Ishikawa (cell line): ENCODE data around the gene SYNDIG1.

Experiments used
- CEBPB ChIP-seq: IDR thresholded peaks from 2 replicates; pipeline ENCODE4 v1.6.1; 2012
- CREB1 ChIP-seq: IDR thresholded peaks from 2 replicates; pipeline ENCODE4 v1.6.1; 2012; ENCODE audit warnings: low read depth
- EGR1 ChIP-seq: IDR thresholded peaks from 2 replicates; pipeline ENCODE4 v1.6.1; 2012
- EP300 ChIP-seq: IDR thresholded peaks from 2 replicates; pipeline ENCODE4 v1.6.1; 2012; ENCODE audit warnings: borderline replicate concordance
- FOXM1 ChIP-seq: IDR thresholded peaks from 2 replicates; pipeline ENCODE4 v1.6.1; 2012; ENCODE audit warnings: low read depth, borderline replicate concordance
- NFIC ChIP-seq: IDR thresholded peaks from 2 replicates; pipeline ENCODE4 v1.6.1; 2012
- RAD21 ChIP-seq: IDR thresholded peaks from 2 replicates; pipeline ENCODE4 v1.6.1; 2012; ENCODE audit warnings: low read depth
- TAF1 ChIP-seq: IDR thresholded peaks from 2 replicates; pipeline ENCODE4 v1.6.1; 2012; ENCODE audit warnings: low read depth, mild to moderate bottlenecking
- TCF12 ChIP-seq: IDR thresholded peaks from 2 replicates; pipeline ENCODE4 v1.6.1; 2012; ENCODE audit warnings: low read depth
- TEAD4 ChIP-seq: IDR thresholded peaks from 2 replicates; pipeline ENCODE4 v1.6.1; 2012
- YY1 ChIP-seq: IDR thresholded peaks from 2 replicates; pipeline ENCODE4 v1.6.1; 2012; ENCODE audit warnings: low read depth
- ZBTB7A ChIP-seq: IDR thresholded peaks from 2 replicates; pipeline ENCODE4 v1.6.1; 2012; ENCODE audit warnings: low read depth
- TF ChIP-seq, protein P1 (sequence below): IDR thresholded peaks from 2 replicates; pipeline ENCODE4 v1.6.1; 2012
- TF ChIP-seq, protein P2 (sequence below): IDR thresholded peaks from 2 replicates; pipeline ENCODE4 v1.6.1; 2012; ENCODE audit warnings: low read depth, mild to moderate bottlenecking
- TF ChIP-seq, protein P3 (sequence below): IDR thresholded peaks from 2 replicates; pipeline ENCODE4 v1.6.1; 2012

SYNDIG1 gene

DNA sequence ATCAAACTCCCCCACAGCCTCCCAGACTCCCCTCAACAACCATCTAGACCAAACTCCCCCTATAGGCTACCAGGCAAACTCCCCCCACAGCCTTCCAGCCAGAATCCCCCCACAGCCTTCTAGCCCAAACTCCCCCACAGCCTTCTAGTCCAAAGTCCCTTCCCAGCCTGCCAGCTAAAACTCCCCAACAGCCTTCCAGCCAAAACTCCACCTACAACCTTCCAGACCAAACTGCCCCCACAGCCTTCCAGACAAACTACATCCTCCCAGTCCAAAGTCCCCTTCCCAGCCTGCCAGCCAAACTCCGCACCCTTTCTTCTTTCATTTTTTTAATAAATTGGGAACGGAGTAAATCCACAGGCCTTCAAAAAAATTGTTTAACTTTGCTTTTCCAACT is 37.4 kb upstream of the SYNDIG1 start:
- TF ChIP-seq NFIC (no peak), RAD21 (no peak), EGR1 (no peak), TCF12 (no peak), YY1 (no peak), TAF1 (no peak), EP300 (no peak)

DNA sequence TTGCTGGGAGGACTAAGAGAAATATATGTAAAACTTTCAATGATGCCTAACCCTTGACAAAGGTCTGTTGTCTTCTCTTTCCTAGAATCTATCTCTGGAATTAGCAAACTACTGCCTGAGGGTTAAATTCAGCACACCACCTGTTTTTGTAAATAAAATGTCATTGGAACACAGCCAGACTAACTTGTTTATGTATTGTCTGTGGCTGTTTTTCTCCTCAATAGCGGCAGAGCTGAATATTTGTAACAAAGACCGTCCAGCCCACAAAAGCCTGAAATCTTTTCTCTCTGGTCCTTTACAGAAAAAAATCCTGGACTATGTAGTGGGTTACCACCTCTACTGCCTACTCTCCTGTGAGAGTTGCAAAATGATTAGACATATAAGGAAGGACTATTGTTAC is 33.3 kb upstream of the SYNDIG1 start:
- TF ChIP-seq, protein P1, sequence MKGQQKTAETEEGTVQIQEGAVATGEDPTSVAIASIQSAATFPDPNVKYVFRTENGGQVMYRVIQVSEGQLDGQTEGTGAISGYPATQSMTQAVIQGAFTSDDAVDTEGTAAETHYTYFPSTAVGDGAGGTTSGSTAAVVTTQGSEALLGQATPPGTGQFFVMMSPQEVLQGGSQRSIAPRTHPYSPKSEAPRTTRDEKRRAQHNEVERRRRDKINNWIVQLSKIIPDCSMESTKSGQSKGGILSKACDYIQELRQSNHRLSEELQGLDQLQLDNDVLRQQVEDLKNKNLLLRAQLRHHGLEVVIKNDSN, result no peak
- no peak for TF ChIP-seq FOXM1
- TF ChIP-seq NFIC, result no peak
- TF ChIP-seq CREB1, result no peak
- 0 out of 2 replicates have a peak, but pooled peaks have one; percentile 9 for TF ChIP-seq CEBPB
- TF ChIP-seq TAF1, result no peak

DNA sequence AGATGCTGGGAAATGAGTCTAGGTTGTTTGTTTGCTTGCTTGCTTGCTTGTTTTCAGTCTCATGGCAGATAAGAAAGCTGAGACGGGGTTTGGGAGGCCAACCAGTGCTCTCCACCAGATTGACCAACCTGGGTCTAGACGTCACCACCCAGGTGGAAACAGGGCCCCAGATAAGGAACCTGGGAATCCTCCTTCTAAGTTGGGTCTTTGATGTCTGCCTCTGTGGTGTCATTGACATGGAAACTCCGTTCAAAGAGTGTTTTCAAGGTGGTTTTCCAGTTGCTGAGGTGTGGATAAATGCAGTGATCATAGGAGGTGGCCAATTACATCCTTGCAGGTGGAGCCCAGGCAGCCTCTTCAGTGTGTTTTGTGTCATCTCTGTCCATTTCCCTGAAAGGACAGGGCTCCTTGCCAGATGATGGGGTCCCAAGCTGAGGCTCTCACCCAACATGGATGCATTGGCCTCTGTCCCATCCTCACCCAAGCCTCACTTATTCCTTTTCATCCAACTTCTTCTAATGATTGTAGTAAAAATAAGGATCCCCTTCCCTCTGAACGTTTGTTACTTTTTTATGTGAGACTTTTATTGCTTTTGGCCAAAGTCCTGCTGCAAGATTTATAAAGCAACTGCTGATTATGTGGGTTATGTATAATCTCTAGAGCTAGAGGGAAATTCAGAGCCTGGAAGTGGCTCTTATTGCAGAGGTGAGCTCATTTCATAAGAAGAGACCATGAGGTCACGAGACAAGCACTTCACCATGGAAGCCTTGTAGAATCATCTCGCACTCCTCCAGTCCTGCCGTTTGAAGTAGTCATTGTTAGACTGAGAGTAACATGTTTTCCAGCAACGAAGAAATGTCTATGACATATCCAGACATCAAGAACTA is 32.0 kb upstream of the SYNDIG1 start:
- no peak for TF ChIP-seq EGR1
- TF ChIP-seq RAD21, result no peak
- TF ChIP-seq, protein P2, sequence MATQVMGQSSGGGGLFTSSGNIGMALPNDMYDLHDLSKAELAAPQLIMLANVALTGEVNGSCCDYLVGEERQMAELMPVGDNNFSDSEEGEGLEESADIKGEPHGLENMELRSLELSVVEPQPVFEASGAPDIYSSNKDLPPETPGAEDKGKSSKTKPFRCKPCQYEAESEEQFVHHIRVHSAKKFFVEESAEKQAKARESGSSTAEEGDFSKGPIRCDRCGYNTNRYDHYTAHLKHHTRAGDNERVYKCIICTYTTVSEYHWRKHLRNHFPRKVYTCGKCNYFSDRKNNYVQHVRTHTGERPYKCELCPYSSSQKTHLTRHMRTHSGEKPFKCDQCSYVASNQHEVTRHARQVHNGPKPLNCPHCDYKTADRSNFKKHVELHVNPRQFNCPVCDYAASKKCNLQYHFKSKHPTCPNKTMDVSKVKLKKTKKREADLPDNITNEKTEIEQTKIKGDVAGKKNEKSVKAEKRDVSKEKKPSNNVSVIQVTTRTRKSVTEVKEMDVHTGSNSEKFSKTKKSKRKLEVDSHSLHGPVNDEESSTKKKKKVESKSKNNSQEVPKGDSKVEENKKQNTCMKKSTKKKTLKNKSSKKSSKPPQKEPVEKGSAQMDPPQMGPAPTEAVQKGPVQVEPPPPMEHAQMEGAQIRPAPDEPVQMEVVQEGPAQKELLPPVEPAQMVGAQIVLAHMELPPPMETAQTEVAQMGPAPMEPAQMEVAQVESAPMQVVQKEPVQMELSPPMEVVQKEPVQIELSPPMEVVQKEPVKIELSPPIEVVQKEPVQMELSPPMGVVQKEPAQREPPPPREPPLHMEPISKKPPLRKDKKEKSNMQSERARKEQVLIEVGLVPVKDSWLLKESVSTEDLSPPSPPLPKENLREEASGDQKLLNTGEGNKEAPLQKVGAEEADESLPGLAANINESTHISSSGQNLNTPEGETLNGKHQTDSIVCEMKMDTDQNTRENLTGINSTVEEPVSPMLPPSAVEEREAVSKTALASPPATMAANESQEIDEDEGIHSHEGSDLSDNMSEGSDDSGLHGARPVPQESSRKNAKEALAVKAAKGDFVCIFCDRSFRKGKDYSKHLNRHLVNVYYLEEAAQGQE, result no peak
- no peak for TF ChIP-seq NFIC
- no peak for TF ChIP-seq CREB1
- no peak for TF ChIP-seq EP300
- no peak for TF ChIP-seq FOXM1
- TF ChIP-seq ZBTB7A, result no peak
- TF ChIP-seq, protein P3, sequence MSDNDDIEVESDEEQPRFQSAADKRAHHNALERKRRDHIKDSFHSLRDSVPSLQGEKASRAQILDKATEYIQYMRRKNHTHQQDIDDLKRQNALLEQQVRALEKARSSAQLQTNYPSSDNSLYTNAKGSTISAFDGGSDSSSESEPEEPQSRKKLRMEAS, result no peak
- TF ChIP-seq, protein P1, result no peak
- no peak for TF ChIP-seq CEBPB
- TF ChIP-seq YY1, result no peak
- no peak for TF ChIP-seq TCF12
- TF ChIP-seq TEAD4, result no peak
- no peak for TF ChIP-seq TAF1

DNA sequence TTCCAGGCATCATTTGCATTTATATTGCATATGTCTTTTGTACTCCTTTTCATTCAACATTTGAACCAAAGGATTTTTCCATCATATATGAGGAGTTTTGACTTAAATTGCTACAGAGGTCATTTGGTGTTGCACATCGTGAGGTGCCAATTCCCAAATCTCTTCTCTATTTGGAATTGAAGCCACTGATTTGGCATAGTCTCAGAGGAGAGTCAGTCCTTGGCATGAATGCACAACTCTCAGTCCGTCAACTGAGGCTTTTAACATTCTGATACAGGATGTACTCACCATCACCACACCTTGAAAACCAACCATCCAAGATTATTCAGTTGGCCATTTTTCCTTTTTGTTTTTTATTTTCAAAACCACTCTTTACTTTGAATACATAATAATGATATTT is 31.1 kb upstream of the SYNDIG1 start:
- TF ChIP-seq CEBPB (no peak), YY1 (no peak), TAF1 (no peak), EP300 (no peak), EGR1 (no peak), RAD21 (no peak), ZBTB7A (no peak), NFIC (no peak), TEAD4 (no peak), FOXM1 (no peak), CREB1 (no peak), TCF12 (no peak)
- TF ChIP-seq, protein P1, result no peak
- TF ChIP-seq, protein P3, result no peak
- TF ChIP-seq, protein P2, result no peak

DNA sequence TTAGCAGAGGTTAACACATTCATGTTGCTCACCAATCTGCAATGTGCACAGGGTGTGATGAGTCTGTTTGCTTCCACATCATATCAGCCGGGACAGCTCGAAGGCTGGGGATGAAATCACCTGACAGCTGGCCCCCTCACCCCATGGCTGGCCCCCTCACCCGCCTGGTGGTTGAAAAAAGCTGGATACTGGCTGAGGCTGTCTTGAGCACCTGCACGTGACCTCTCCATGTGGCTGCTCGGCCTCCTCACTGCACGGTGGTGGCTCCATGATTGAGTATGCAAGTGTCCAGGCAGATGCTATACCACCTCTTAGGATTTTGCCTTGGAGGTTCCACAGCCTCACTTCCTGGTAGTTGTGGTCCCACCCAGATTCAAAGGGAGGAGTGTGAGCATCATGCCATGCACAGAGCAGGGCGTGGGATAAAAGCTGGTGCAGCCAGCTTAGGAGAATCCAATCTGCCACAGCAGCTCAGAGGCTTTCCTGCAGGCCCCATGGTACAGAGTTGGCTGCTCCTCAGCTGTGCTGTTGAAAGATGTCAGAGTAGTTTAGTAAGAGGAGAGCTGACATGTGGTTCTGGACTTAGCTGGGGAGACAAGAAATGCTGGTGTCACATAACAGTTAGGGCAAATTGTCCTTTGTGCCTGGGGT is 29.6 kb upstream of the SYNDIG1 start:
- no peak for TF ChIP-seq ZBTB7A
- TF ChIP-seq TCF12, result no peak
- no peak for TF ChIP-seq EP300
- no peak for TF ChIP-seq EGR1
- no peak for TF ChIP-seq CREB1
- no peak for TF ChIP-seq TAF1
- TF ChIP-seq FOXM1, result no peak
- TF ChIP-seq, protein P2, result no peak
- TF ChIP-seq NFIC, result no peak
- TF ChIP-seq RAD21, result no peak
- TF ChIP-seq TEAD4, result no peak
- TF ChIP-seq, protein P1, result no peak
- TF ChIP-seq CEBPB, result no peak
- TF ChIP-seq, protein P3, result no peak
